Kidney (tissue), 14 donors: ENCODE measurements around the gene CCNJ. TPM values are rescaled to one million over a fixed set of nuclear protein-coding genes. Genes with fewer than 3 reads are reported as not detected.
A peak's percentile ranks its signal among the peaks of the same experiment; 100 is the strongest.

ENCODE experiments used
- DNase-seq, 5 donors: peaks; one replicate each; pipeline ENCODE4 v3.0.0-alpha.2; 2013 to 2020
- FAIRE-seq: peaks from 2 replicates; lab custom pipeline; 2012; peaks lifted over from hg19 to GRCh38; lab: Jason Lieb, UNC
- H3K27ac ChIP-seq, 2 donors: one replicate each; pipeline ENCODE4 v1.7.0; 2013; ENCODE audit warnings: low read depth in 2 of 2, low read length in 2 of 2, inconsistent platforms in 1 of 2
- H3K27me3 ChIP-seq: one replicate; pipeline ENCODE4 v1.7.1; 2013; ENCODE audit warnings: low read length, inconsistent platforms; ENCODE audit not compliant: control insufficient read depth, insufficient read depth
- H3K36me3 ChIP-seq, 3 donors: one replicate each; pipeline versions ENCODE4 v1.7.0 to v1.7.1; 2013; ENCODE audit warnings: low read length in 3 of 3, control low read depth in 1 of 3, inconsistent platforms in 1 of 3; ENCODE audit not compliant: insufficient read depth in 3 of 3, control insufficient read depth in 2 of 3
- H3K4me1 ChIP-seq, 3 donors: one replicate each; pipeline versions ENCODE4 v1.7.0 to v1.7.1; 2013; ENCODE audit warnings: low read length in 3 of 3, inconsistent platforms in 1 of 3, low read depth in 1 of 3; ENCODE audit not compliant: control insufficient read depth in 2 of 3, insufficient read depth in 2 of 3
- H3K4me3 ChIP-seq, 3 donors: one replicate each; pipeline versions ENCODE4 v1.7.0 to v1.8.1; 2013; ENCODE audit warnings: low read length in 3 of 3, control low read depth in 1 of 3, inconsistent platforms in 1 of 3
- H3K9ac ChIP-seq, 3 donors: one replicate each; pipeline versions ENCODE4 v1.7.0 to v1.7.1; 2013; ENCODE audit warnings: low read length in 3 of 3, control low read depth in 1 of 3, inconsistent platforms in 1 of 3
- H3K9me3 ChIP-seq, 3 donors: one replicate each; pipeline versions ENCODE4 v1.7.0 to v1.7.1; 2013; ENCODE audit warnings: low read length in 3 of 3, control low read depth in 1 of 3, inconsistent platforms in 1 of 3; ENCODE audit not compliant: control insufficient read depth in 2 of 3, insufficient read depth in 1 of 3
- intact Hi-C: fragments of 100-400 bp; cut with DNase I; formaldehyde crosslinking; loops from one replicate; pipeline ENCODE4 v1.11.1; 2022
- polyA plus RNA-seq: library from polyadenylated mRNA; stranded (reverse); fragments of 350-450 nt; fragmentation: Illumina TruSeq; extraction: RNeasy Lipid Tissue Mini Kit (QIAGEN cat#74804); gene quantifications from one replicate; pipeline ENCODE4 v1.2.3, GENCODE V29; 2014; ENCODE audit warnings: low read depth, low replicate concordance; ENCODE audit not compliant: insufficient read depth
- total RNA-seq: library from RNA; stranded (reverse); fragmentation: NEBNext Ultra II Directional; extraction: Animal tissue kit (Norgen Biotek cat#: 25700); gene quantifications from one replicate; pipeline ENCODE4 v1.2.1, GENCODE V29; 2021
- TF ChIP-seq, protein P1 (sequence below): IDR thresholded peaks from 3 replicates; pipeline ENCODE4 v1.5.1; 2012; ENCODE audit warnings: mild to moderate bottlenecking, moderate library complexity, borderline replicate concordance; ENCODE audit not compliant: insufficient read depth; ENCODE audit errors: extremely low read depth
- donor health status: control.
- donor health status: control.
- donor health status: control.
- donor health status: control.
- donor health status: control.
- donor health status: DM: yes; HTN: yes; CAD: no.
- donor health status: Normal renal cell carcinoma (clear cell type).

The CCNJ gene
- total and polyA plus RNA-seq, 2 donors from 2014 or later, result 1.8 to 6.2 TPM

- no peak overlapping the region for H3K27ac ChIP-seq
- no peak overlapping the region for H3K9ac ChIP-seq
- intact Hi-C loops, result no loop called here
- no peak for FAIRE-seq
- TF ChIP-seq, protein P1, sequence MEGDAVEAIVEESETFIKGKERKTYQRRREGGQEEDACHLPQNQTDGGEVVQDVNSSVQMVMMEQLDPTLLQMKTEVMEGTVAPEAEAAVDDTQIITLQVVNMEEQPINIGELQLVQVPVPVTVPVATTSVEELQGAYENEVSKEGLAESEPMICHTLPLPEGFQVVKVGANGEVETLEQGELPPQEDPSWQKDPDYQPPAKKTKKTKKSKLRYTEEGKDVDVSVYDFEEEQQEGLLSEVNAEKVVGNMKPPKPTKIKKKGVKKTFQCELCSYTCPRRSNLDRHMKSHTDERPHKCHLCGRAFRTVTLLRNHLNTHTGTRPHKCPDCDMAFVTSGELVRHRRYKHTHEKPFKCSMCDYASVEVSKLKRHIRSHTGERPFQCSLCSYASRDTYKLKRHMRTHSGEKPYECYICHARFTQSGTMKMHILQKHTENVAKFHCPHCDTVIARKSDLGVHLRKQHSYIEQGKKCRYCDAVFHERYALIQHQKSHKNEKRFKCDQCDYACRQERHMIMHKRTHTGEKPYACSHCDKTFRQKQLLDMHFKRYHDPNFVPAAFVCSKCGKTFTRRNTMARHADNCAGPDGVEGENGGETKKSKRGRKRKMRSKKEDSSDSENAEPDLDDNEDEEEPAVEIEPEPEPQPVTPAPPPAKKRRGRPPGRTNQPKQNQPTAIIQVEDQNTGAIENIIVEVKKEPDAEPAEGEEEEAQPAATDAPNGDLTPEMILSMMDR, result no peak
- no peaks in the 10 kb centered on the region for H3K9me3 ChIP-seq
- H3K4me3 ChIP-seq, result no peak overlapping the region
- H3K4me1 ChIP-seq, result peaks cover 0 to 4% (median 0%) of the 10 kb centered on the region in 3 donors
- DNase-seq, result no peak
- H3K27me3 ChIP-seq, result no peaks in the 10 kb centered on the region
- no peaks in the 10 kb centered on the region for H3K36me3 ChIP-seq
Measured at GRCh38 chr10:96021332-96021731, 22.1 kb upstream of the CCNJ start.

GRCh38 chr10:96022739-96023138 is 20.6 kb upstream of the CCNJ start:
- Histone ChIP-seq H3K9me3 (no peaks in the 10 kb centered on the region), H3K27me3 (no peaks in the 10 kb centered on the region), H3K4me1 (no peaks in the 10 kb centered on the region), H3K36me3 (no peaks in the 10 kb centered on the region), H3K27ac (no peak overlapping the region), H3K4me3 (no peak overlapping the region), H3K9ac (no peak overlapping the region)
- FAIRE-seq, result no peak
- TF ChIP-seq, protein P1, result no peak
- no peak for DNase-seq
- intact Hi-C loops, result no loop called here

DNA sequence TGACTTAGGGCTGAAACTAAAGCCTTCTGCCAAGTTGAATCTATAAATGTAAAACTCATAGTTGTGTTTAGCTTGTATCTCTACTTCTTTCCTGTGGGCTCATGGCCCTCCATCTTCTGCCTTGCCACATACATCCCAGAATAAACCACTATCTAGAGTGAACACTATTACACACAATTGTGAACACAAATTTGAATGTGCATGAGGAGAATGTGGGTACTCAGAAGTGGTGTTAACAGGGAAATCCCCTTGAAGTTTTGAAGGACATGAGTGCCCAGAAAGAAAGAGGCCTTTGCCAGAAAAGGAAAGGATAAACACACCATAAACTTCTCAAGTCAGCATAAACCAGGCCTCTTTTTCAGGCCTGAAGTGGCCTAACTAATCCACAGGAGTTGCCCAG is 20.2 kb upstream of the CCNJ start:
- no peak overlapping the region for H3K9ac ChIP-seq
- no peak overlapping the region for H3K27ac ChIP-seq
- no peaks in the 10 kb centered on the region for H3K27me3 ChIP-seq
- TF ChIP-seq, protein P1, result no peak
- H3K36me3 ChIP-seq, result no peaks in the 10 kb centered on the region
- no peak overlapping the region for H3K4me3 ChIP-seq
- intact Hi-C loops, result no loop called here
- no peaks in the 10 kb centered on the region for H3K9me3 ChIP-seq
- DNase-seq (no peak), FAIRE-seq (no peak)
- no peaks in the 10 kb centered on the region for H3K4me1 ChIP-seq

- DNase-seq (peak in 3 of 5 donors; percentile 30 to 40 (median 40)), FAIRE-seq (no peak)
- no peaks in the 10 kb centered on the region for H3K27me3 ChIP-seq
- H3K9ac ChIP-seq, result no peak overlapping the region
- TF ChIP-seq, protein P1, result no peak
- no peaks in the 10 kb centered on the region for H3K4me1 ChIP-seq
- H3K27ac ChIP-seq, result no peak overlapping the region
- no peak overlapping the region for H3K4me3 ChIP-seq
- no peaks in the 10 kb centered on the region for H3K9me3 ChIP-seq
- H3K36me3 ChIP-seq, result no peaks in the 10 kb centered on the region
- intact Hi-C loops, result no loop called here
Measured at GRCh38 chr10:96025566-96025965, 17.8 kb upstream of the CCNJ start.
